Activated effector memory CD4-positive, alpha-beta T cell treated with anti-CD3 and anti-CD28 coated beads, Interleukin-2, amount 50 U/mL, for 16 hours (primary cell): ENCODE measurements around the gene ARL15.
"Not testable (repeated sequence)": the region's sequence is repeated elsewhere in the genome, so short reads cannot be mapped to it uniquely, and the experiment has no call there.

Experiments used
- DNase-seq: peaks from one replicate; pipeline ENCODE4 v3.0.0-alpha.2; 2020

The ARL15 gene

GRCh38 chr5:54084696-54085095 is 225.7 kb downstream of the ARL15 start:
- no peak for DNase-seq

DNA sequence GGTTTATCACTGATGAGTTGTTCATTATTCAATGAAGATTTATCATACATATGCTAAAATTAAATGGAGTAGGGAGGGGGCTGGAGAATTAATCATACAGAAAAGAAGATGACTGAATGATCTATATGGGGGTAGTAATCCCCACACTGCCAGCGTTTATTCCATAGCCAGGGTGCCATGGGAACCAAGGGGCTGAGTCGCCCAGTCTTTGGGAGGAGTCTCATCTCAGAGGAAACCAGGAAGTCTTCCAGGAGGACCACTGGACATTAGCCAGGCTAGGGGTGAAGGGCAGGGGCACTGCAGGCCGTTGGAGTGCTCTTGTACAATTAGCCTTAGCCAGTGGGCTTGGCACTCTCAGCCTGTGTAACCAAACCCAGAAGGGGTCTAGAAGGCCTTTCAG is 226.5 kb downstream of the ARL15 start:
- DNase-seq: no peak

GRCh38 chr5:54083245-54083644 is 227.1 kb downstream of the ARL15 start:
- DNase-seq: no peak

DNA sequence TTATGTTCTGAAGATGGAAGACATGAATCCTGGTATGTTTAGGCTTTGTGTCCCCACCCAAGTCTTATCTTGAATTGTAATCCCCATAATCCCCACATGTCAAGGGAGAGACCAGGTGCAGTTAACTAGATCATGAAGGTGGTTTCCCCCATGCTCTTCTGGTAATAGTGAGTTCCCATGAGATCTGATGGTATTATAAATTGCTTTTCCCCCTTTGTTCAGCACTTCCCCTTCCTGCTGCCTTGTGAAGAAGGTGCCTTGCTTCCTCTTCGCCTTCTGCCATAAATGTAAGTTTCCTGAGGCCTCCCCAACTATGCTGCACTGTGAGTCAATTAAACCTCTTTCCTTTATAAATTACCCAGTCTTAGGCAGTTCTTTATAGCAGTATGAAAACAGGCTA is 229.0 kb downstream of the ARL15 start:
- no peak for DNase-seq

DNA sequence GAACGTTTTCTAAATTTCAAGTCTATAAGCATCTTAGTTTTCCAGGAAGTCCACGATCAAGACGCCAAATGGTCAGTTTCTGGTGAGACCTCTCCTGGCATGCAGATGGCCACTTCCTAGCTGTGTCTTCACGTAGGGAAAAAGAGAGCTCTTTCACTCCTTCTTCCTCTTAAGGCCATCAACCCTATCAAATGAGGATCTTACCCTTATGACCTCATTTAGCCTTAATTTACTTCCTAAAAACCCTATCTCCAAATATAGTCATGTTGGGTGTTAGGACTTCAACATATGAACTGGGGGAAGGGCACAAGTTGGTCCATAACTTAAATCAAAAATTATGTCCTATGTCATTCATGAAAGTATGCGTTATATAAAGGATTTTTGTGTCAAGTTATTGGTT is 229.5 kb downstream of the ARL15 start:
- no peak for DNase-seq

- DNase-seq: no peak
Measured at GRCh38 chr5:54073735-54074134, 236.6 kb downstream of the ARL15 start.

- no peak for DNase-seq
Measured at GRCh38 chr5:54073131-54073530, 237.2 kb downstream of the ARL15 start.

- DNase-seq: no peak
Measured at GRCh38 chr5:54066433-54066832, 243.9 kb downstream of the ARL15 start.

GRCh38 chr5:54063817-54064216 is 246.6 kb downstream of the ARL15 start:
- DNase-seq: no peak

- no peak for DNase-seq
Measured at GRCh38 chr5:54062958-54063357, 247.4 kb downstream of the ARL15 start.

DNA sequence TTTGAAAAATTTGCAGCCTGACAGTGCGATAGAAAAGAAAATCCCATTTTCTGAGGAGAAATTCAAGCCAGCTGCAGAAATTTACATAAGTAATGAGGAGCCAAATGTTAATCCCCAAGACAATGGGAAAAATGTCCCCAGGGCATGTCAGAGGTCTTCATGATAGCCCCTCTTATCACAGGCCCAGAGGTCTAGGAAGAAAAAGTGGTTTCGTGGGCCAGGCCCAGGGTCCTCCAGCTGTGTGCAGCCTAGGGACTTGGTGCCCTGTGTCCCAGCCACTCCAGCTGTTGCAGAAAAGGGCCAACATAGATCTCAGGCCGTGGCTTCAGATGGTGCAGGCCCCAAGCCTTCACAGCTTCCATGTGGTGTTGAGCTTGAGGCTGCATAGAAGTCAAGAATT is 249.5 kb downstream of the ARL15 start:
- DNase-seq: not testable (repeated sequence)

DNA sequence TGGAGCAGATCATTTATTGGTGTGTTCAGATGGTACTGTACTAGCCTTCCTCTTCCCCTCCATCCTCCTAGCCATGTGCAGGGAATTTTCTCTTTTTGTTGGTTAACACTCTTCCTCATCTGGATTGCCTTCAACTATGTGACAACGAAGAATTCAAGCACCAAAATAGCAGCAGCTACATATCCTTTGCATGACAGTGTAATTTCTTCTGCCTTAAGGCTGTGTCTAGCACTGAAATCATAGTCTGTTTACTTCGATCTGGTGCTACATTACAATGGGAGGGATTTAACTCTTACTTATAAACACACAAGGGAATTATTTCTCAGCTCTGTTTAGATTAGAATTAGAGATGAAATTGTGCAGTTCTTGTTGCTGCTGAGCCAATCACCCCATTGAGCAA is 260.4 kb downstream of the ARL15 start:
- DNase-seq: no peak

GRCh38 chr5:54049144-54049543 is 261.2 kb downstream of the ARL15 start:
- DNase-seq: no peak

GRCh38 chr5:54045077-54045792 is 265.1 kb downstream of the ARL15 start:
- no peak for DNase-seq

GRCh38 chr5:54044276-54044675 is 266.1 kb downstream of the ARL15 start:
- not testable (repeated sequence) for DNase-seq

DNA sequence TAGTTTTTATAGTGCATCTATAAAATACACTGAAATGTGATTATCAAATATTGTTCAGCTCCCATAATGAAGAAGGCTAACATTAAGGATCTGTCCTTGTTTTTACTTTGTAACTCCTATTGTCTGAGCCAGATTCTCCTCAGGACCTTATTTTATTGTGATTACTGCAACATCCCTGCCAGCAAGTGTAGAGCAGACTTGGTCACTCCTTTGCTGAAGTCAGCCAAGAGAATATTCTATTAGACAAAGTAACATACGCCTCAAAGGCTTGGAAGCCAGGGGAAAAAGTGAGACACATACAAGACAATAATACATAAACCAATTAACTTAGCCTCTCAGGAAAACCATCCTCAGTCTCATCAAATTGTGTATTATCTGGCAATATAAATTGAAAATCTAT is 269.6 kb downstream of the ARL15 start:
- DNase-seq: no peak

- no peak for DNase-seq
Measured at GRCh38 chr5:54040018-54040417, 270.4 kb downstream of the ARL15 start.

DNA sequence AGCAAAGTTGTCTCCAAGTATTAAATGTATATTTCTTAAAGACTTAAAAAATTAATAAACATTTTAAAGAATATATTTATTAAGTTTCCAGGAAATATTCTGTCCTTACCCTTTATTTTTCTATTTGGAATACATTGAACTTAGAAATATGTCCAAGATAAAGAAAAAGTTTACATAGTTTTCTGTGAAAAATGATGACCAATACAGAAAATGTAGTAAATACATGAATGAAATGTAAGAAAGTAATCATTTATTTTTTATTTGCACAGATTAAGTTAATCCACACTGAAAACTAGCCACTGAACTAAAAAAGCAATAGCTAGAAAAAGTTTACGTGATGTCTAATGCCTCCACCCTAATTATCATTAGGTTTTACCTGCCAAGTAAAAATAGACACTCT is 273.2 kb downstream of the ARL15 start:
- no peak for DNase-seq

DNA sequence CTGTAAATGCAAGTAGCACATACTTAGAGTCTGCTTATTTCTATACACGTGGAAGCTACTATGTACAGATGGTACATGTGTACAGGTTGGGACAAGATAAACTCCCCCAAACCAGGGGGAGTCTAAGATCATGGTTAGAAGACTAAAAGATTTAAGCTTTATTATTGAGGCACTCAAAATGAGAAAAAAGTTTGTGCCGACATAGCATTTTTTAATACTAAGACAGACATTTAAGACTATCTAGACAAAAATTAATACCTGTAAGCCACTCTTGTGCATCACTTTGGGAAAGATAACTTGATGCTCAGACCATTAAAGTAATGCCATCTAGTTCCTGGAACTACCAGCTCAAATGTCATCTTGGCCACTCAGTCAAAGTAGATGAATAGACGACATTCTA is 279.4 kb downstream of the ARL15 start:
- DNase-seq: no peak

DNA sequence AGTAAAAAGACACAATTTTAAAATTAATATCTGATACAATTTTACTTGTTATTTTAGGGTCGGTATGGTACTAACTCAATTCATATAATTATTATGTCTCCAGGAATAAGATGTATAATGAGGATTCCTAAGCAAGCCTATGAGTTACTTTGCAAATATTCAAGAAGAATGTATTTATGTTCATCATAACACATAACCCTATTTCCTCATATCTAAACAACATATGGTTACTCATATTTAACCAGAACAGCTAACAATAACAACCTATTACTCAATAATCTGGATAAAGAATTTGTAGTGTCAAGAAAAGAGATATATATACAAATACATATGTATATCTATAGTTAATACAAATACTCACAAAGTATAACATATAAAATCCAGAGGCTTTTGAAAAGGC is 285.9 kb downstream of the ARL15 start:
- no peak for DNase-seq

DNA sequence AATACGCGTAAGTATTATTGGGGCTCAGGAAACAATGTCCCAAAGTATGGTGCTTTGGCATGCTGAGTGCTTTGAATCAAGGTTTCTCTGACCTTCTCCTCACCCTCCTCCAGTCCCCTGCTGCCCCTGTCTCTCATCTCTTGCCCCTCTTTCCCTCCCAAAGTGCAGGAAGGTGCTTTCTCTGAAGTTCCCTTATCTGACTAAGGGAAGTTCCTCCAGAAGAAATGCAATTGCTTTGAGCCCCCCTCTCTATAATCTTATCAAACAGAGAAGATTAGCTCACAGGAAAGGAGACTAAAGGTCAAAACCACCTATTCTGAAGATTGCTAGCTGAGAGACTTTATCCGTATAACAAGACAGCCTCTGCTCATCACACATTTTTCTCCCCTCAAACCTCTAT is 288.1 kb downstream of the ARL15 start:
- DNase-seq: no peak

- no peak for DNase-seq
Measured at GRCh38 chr5:54021431-54022164, 288.8 kb downstream of the ARL15 start.

- no peak for DNase-seq
Measured at GRCh38 chr5:54018438-54018837, 291.9 kb downstream of the ARL15 start.

DNA sequence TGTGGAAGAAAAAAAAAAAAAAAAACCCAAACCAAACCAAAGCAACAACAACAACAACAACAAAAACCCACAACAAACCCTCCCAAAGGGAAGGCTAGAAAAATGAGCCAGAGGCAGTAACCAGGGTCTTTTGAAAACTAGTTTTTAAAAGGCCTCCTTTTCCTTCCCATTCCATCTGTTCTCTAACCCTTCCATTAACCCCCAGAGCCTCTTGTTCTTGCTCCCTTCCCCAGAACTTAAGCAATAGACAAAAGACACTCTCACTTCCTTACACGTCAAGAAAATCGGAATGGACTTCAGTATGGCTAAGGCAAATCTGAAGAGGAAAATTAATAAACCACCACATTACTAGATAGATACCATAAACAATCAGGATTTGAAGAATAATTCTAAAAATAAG is 292.8 kb downstream of the ARL15 start:
- DNase-seq: no peak
